Lung (tissue), 12 donors: ENCODE data around the gene SETDB1. TPM values are rescaled to one million over a fixed set of nuclear protein-coding genes. Genes with fewer than 3 reads are reported as not detected.
A peak's percentile ranks its signal among the peaks of the same experiment; 100 is the strongest.

Source experiments
- ATAC-seq: fragments of 200-7000 bp; cut with Tn5 transposase; one replicate; pipeline ENCODE4 v1.9.1; 2020; ENCODE audit warnings: moderate number of reproducible peaks; ENCODE audit not compliant: insufficient read depth, low FRiP score
- DNase-seq, 3 donors: peaks; one replicate each; pipeline ENCODE4 v3.0.0-alpha.2; 2013 to 2017
- H3K27ac ChIP-seq, 2 donors: one replicate each; pipeline ENCODE4 v1.5.1; 2013; ENCODE audit warnings: mild to moderate bottlenecking in 2 of 2, moderate library complexity in 2 of 2, control low read depth in 1 of 2, inconsistent platforms in 1 of 2, low read depth in 1 of 2, low read length in 1 of 2
- H3K27me3 ChIP-seq, 3 donors: one replicate each; pipeline ENCODE4 v1.5.1; 2013; ENCODE audit warnings: low read length in 2 of 3; ENCODE audit not compliant: control insufficient read depth in 3 of 3, insufficient read depth in 3 of 3
- H3K36me3 ChIP-seq, 4 donors: one replicate each; pipeline ENCODE4 v1.5.1; 2013; ENCODE audit warnings: low read length in 4 of 4, mild to moderate bottlenecking in 1 of 4, moderate library complexity in 1 of 4; ENCODE audit not compliant: control insufficient read depth in 4 of 4, insufficient read depth in 4 of 4
- H3K4me1 ChIP-seq, 5 donors: one replicate each; pipeline ENCODE4 v1.5.1; 2013; ENCODE audit warnings: low read length in 5 of 5, mild to moderate bottlenecking in 2 of 5, moderate library complexity in 1 of 5; ENCODE audit not compliant: control insufficient read depth in 5 of 5, insufficient read depth in 5 of 5
- H3K4me3 ChIP-seq: one replicate; pipeline ENCODE4 v1.5.1; 2013; ENCODE audit warnings: mild to moderate bottlenecking, control low read depth, moderate library complexity
- H3K9ac ChIP-seq, 2 donors: one replicate each; pipeline ENCODE4 v1.5.1; 2013; ENCODE audit warnings: low read length in 2 of 2, control low read depth in 1 of 2; ENCODE audit not compliant: insufficient read depth in 1 of 2
- H3K9me3 ChIP-seq, 4 donors: one replicate each; pipeline ENCODE4 v1.5.1; 2013; ENCODE audit warnings: low read length in 3 of 4, mild to moderate bottlenecking in 1 of 4, moderate library complexity in 1 of 4; ENCODE audit not compliant: control insufficient read depth in 4 of 4, insufficient read depth in 3 of 4
- WGBS, 2 donors: extraction: QIAGEN DNeasy Blood & Tissue Kit; methylation state at CpG; one replicate each; pipeline ENCODE4 v1.1.7; 2013; 5-methylcytosine and 5-hydroxymethylcytosine counted together
- polyA plus RNA-seq, 2 donors: library from polyadenylated mRNA; stranded (reverse); fragments of 200-250 nt; gene quantifications; one replicate each; pipeline ENCODE4 v1.2.1, GENCODE V29; 2013
- total RNA-seq, 2 donors: library from RNA; depleted of rRNA in 1 of 2; stranded (reverse); fragments of >200 nt in 1 of 2; gene quantifications; one replicate each; pipeline ENCODE4 v1.2.1, GENCODE V29; 2014 to 2021
- TF ChIP-seq, protein P1 (sequence below): IDR thresholded peaks from 2 replicates; pipeline ENCODE4 v1.5.1; 2012; ENCODE audit warnings: mild to moderate bottlenecking; ENCODE audit errors: control extremely low read depth, extremely low read depth
- donor health status: control.
- donor health status: control.
- donor health status: Bipolar disorder and iron deficiency.
- donor health status: healthy.
- donor health status: DM: yes; HTN: yes; CAD: no.

SETDB1 gene
- total and polyA plus RNA-seq, 4 donors = 20.0 to 56.2 (median 32.6) TPM

DNA sequence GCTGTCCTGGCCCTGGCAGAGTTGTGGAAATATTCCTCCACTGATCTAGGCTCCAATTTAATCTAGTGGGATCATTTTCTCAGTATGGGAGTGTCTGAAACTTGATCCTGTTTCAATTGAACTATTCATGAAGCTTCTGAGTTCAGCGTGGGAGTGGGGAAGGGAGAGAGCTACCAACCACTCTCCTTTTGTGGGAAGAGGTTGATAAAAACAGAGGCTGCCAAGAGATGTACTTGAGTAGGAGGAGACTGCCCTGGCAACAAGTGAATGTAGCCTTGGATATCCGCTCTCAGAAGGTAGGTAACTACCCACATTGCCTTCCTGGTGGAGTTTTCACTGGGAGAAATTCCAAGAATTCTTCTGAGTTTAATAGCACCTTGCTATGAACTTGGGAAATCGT lies 39.1 kb upstream of the SETDB1 start, which contains the start of gene CTXND2:
TSS of gene CTXND2 (plus strand) at position 119 of the 400 bp plus-strand sequence. CDS start 25,179 bp downstream, outside the sequence.
- Histone ChIP-seq H3K9me3 (no peaks in the 10 kb centered on the region), H3K27me3 (no peaks in the 10 kb centered on the region), H3K36me3 (no peaks in the 10 kb centered on the region), H3K4me3 (no peak within 1 kb of the TSS), H3K9ac (no peak within 1 kb of the TSS), H3K4me1 (peaks cover 0 to 5% (median 0%) of the 10 kb centered on the region in 5 donors), H3K27ac (no peak within 1 kb of the TSS)
- DNase-seq (peak in 1 of 3 donors; percentile 14), ATAC-seq (peak; percentile 53)
- WGBS, 2 donors = 49 to 75% methylated on average over 3 of the region's 3 CpGs
- TF ChIP-seq, protein P1, sequence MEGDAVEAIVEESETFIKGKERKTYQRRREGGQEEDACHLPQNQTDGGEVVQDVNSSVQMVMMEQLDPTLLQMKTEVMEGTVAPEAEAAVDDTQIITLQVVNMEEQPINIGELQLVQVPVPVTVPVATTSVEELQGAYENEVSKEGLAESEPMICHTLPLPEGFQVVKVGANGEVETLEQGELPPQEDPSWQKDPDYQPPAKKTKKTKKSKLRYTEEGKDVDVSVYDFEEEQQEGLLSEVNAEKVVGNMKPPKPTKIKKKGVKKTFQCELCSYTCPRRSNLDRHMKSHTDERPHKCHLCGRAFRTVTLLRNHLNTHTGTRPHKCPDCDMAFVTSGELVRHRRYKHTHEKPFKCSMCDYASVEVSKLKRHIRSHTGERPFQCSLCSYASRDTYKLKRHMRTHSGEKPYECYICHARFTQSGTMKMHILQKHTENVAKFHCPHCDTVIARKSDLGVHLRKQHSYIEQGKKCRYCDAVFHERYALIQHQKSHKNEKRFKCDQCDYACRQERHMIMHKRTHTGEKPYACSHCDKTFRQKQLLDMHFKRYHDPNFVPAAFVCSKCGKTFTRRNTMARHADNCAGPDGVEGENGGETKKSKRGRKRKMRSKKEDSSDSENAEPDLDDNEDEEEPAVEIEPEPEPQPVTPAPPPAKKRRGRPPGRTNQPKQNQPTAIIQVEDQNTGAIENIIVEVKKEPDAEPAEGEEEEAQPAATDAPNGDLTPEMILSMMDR = no peak

GRCh38 chr1:150888727-150889126 lies 37.4 kb upstream of the SETDB1 start:
- Histone ChIP-seq H3K9me3 (no peaks in the 10 kb centered on the region), H3K4me3 (no peak overlapping the region), H3K9ac (no peak overlapping the region), H3K4me1 (no peaks in the 10 kb centered on the region), H3K27ac (no peak overlapping the region), H3K36me3 (no peaks in the 10 kb centered on the region), H3K27me3 (no peaks in the 10 kb centered on the region)
- no peak for DNase-seq
- ATAC-seq = no peak
- TF ChIP-seq, protein P1 = no peak
- WGBS, 2 donors = 95 to 97% methylated on average over 8 of the region's 8 CpGs

DNA sequence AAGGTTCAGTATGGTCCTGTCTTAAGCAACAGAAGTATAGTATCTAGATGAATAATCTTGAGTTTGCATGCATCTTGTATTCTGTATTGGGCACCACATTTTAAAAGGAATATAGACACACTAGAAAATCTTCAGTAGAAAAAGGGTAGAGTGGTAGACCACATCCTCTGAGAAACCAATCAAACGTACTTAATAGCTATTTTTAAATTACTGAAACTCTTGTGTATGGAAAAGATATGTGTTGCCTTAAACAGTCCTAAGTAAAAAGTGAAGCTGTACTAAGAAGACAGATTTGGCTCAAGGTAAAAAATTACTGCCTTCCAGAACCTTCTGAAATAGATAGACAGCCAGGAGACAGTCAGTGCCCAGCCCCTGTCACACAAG lies 36.1 kb upstream of the SETDB1 start:
- H3K27ac ChIP-seq = no peak overlapping the region
- no peak overlapping the region for H3K9ac ChIP-seq
- WGBS, 2 donors = 20 to 45% methylated on average over 1 of the region's 1 CpG
- TF ChIP-seq, protein P1 = no peak
- H3K27me3 ChIP-seq = no peaks in the 10 kb centered on the region
- no peak overlapping the region for H3K4me3 ChIP-seq
- no peaks in the 10 kb centered on the region for H3K9me3 ChIP-seq
- DNase-seq = no peak
- no peaks in the 10 kb centered on the region for H3K4me1 ChIP-seq
- no peaks in the 10 kb centered on the region for H3K36me3 ChIP-seq
- ATAC-seq = no peak

DNA sequence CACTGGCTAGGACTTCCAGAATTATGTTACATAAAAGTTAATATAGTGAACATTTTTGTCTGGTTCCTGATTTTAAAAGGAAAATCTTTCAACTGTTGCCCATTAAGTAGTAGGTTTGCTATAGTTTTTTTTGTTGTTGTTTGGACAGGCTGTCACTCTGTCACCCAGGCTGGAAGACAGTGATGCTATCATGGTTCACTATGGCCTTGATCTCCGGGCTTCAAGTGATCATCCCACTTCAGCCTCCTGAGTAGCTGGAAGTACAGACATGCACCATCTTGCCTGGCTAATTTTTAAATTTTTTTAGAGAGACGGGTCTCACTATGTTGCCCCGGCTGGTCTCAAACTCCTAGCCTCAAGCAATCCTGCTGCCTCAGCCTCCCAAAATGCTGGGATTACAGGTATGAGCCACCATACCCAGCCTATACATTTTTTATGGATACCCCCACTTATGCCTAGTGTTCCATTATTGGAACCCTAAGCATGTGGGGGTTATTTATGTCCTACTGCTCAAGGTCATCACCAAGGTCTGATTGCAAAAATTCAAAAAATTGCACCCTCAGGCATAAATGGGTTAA lies 32.7 kb upstream of the SETDB1 start:
- no peak overlapping the region for H3K4me3 ChIP-seq
- no peak for DNase-seq
- no peaks in the 10 kb centered on the region for H3K27me3 ChIP-seq
- TF ChIP-seq, protein P1 = no peak
- no peak overlapping the region for H3K9ac ChIP-seq
- no peaks in the 10 kb centered on the region for H3K9me3 ChIP-seq
- no peaks in the 10 kb centered on the region for H3K4me1 ChIP-seq
- ATAC-seq = no peak
- H3K27ac ChIP-seq = no peak overlapping the region
- H3K36me3 ChIP-seq = no peaks in the 10 kb centered on the region
- 95 to 96% methylated on average over 3 of the region's 3 CpGs for WGBS, 2 donors
